Left lung (tissue), 10 donors: ENCODE results near the gene TF. TPM values are rescaled to one million over a fixed set of nuclear protein-coding genes. Genes with fewer than 3 reads are reported as not detected.

Source experiments
- ATAC-seq: fragments of 200-7000 bp; cut with Tn5 transposase; one replicate; pipeline ENCODE4 v1.9.1; 2020; ENCODE audit warnings: moderate library complexity
- DNase-seq, 4 donors: peaks; one replicate each; pipeline ENCODE4 v3.0.0-alpha.2; 2013 to 2020
- H3K27ac ChIP-seq, 2 donors: fragments of 200-600 bp; sonication (generic) in 1 of 2; one replicate each; pipeline versions ENCODE4 v1.5.0 to v1.8.0; 2020 to 2021
- H3K27me3 ChIP-seq, 2 donors: fragments of 200-600 bp; sonication (generic) in 1 of 2; one replicate each; pipeline versions ENCODE4 v1.5.0 to v1.8.0; 2020 to 2021
- H3K36me3 ChIP-seq, 2 donors: fragments of 200-600 bp; sonication (generic) in 1 of 2; one replicate each; pipeline versions ENCODE4 v1.5.0 to v1.8.0; 2020 to 2021
- H3K4me1 ChIP-seq, 2 donors: fragments of 200-600 bp; one replicate each; pipeline ENCODE4 v1.8.0; 2021
- H3K4me3 ChIP-seq, 2 donors: fragments of 200-600 bp; sonication (generic) in 1 of 2; one replicate each; pipeline versions ENCODE4 v1.5.0 to v1.8.0; 2020 to 2021; ENCODE audit warnings: mild to moderate bottlenecking in 1 of 2
- H3K9me3 ChIP-seq, 2 donors: fragments of 200-600 bp; sonication (generic) in 1 of 2; one replicate each; pipeline versions ENCODE4 v1.5.0 to v1.8.0; 2020 to 2021
- CTCF ChIP-seq, 2 donors: fragments of 200-600 bp; sonication (generic) in 1 of 2; IDR thresholded peaks; one replicate each; pipeline versions ENCODE4 v1.5.0 to v1.8.0; 2021; ENCODE audit warnings: antibody characterized with exemption in 2 of 2
- intact Hi-C, 2 donors: fragments of 100-400 bp; cut with DNase I; formaldehyde crosslinking; loops; one replicate each; pipeline versions ENCODE4 v1.11.2 to v1.14.2; 2022
- polyA plus RNA-seq, 6 donors: library from polyadenylated mRNA; unstranded; fragments of 120-200 nt; gene quantifications; one replicate each; pipeline ENCODE4 v1.2.1, GENCODE V29; 2013; ENCODE audit not compliant: insufficient read length in 6 of 6
- total RNA-seq, 2 donors: library from RNA; stranded (reverse); fragmentation: NEBNext Ultra II Directional; extraction: Animal tissue kit (Norgen Biotek cat#: 25700); gene quantifications; one replicate each; pipeline ENCODE4 v1.2.1, GENCODE V29; 2021
- donor health status: DM: no; HTN: yes; CAD: no.
- donor health status: DM: no; HTN: no; CAD: no.

TF gene
- total and polyA plus RNA-seq, 8 donors: 2.1 to 13.1 (median 5.2) TPM

GRCh38 chr3:133836497-133837158, 90.4 kb downstream of the TF start:
- Histone ChIP-seq H3K4me3 (no peak overlapping the region), H3K27me3 (no peaks in the 10 kb centered on the region), H3K27ac (no peak overlapping the region), H3K36me3 (no peaks in the 10 kb centered on the region), H3K9me3 (no peaks in the 10 kb centered on the region), H3K4me1 (no peaks in the 10 kb centered on the region)
- intact Hi-C loops: no loop called here
- ATAC-seq (no peak), DNase-seq (no peak)
- no peak for TF ChIP-seq CTCF (IDR thresholded peaks at IDR 0.05)

- H3K4me3 ChIP-seq: no peak overlapping the region
- intact Hi-C loops: no loop called here
- no peaks in the 10 kb centered on the region for H3K4me1 ChIP-seq
- no peaks in the 10 kb centered on the region for H3K36me3 ChIP-seq
- no peaks in the 10 kb centered on the region for H3K27me3 ChIP-seq
- H3K27ac ChIP-seq: no peak overlapping the region
- H3K9me3 ChIP-seq: no peaks in the 10 kb centered on the region
- ATAC-seq: no peak
- TF ChIP-seq CTCF (IDR thresholded peaks at IDR 0.05): no peak
- no peak for DNase-seq
Observed at GRCh38 chr3:133837487-133838295, 91.5 kb downstream of the TF start.

GRCh38 chr3:133838296-133838789, 92.2 kb downstream of the TF start:
- H3K4me1 ChIP-seq: no peaks in the 10 kb centered on the region
- H3K27ac ChIP-seq: no peak overlapping the region
- no peak for TF ChIP-seq CTCF (IDR thresholded peaks at IDR 0.05)
- H3K4me3 ChIP-seq: no peak overlapping the region
- no peaks in the 10 kb centered on the region for H3K9me3 ChIP-seq
- H3K27me3 ChIP-seq: no peaks in the 10 kb centered on the region
- DNase-seq (no peak), ATAC-seq (no peak)
- intact Hi-C loops: no loop called here
- H3K36me3 ChIP-seq: no peaks in the 10 kb centered on the region

- Histone ChIP-seq H3K4me1 (no peaks in the 10 kb centered on the region), H3K27ac (no peak overlapping the region), H3K4me3 (no peak overlapping the region), H3K9me3 (no peaks in the 10 kb centered on the region), H3K36me3 (no peaks in the 10 kb centered on the region), H3K27me3 (no peaks in the 10 kb centered on the region)
- no peak for ATAC-seq
- no peak for TF ChIP-seq CTCF (IDR thresholded peaks at IDR 0.05)
- no peak for DNase-seq
- intact Hi-C loops: no loop called here
Observed at GRCh38 chr3:133838916-133839800, 93.0 kb downstream of the TF start.
